Measurements from ENCODE around the gene PRIMA1.

PRIMA1 gene

GRCh38 chr14:93794756-93795155 is 6.5 kb upstream of the PRIMA1 start:
- DNase-seq (ENCODE audit: low spot score), result no peak

DNA sequence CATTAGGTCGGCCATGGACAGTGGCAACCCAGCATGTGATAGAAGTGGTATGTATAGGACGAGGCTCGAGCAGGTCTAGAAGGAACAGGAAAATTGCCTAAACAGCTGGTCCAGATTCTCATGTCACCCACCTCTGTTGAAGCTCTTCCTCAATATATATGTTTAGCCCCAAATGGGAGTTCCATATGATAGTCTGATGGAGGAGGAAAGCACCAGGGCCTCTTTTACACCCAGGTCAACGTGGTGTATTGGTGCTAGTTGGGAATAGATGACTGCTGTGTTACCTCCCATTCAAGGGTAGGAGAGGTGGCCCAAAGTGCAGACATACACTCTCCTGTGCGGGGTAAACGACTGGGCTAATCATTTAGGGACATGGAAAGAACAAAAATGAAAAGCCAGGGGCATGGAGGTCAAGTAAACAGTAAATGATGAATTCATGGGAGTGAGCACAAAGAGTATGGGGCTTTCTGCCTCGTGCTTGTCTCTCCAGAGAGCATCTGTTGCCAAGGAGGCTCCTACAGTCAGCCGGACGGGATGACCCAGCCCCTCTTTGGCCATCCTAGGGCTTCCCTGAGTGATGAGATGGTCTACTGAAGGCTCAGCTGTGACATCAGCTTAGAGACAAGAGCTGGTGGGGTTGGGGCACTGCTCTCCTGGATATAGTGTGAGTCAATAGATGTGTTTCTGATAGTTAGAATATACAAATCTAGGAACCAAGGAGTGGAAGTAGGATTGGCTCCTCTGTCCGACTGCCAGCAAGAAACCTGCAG is 5.5 kb upstream of the PRIMA1 start:
- no peak for DNase-seq (ENCODE audit: low spot score)

- no peak for DNase-seq (ENCODE audit: low spot score)
Observed at GRCh38 chr14:93792391-93792790, 4.1 kb upstream of the PRIMA1 start.

- DNase-seq (ENCODE audit: low spot score), result no peak
Observed at GRCh38 chr14:93790966-93791365, 2.7 kb upstream of the PRIMA1 start.

DNA sequence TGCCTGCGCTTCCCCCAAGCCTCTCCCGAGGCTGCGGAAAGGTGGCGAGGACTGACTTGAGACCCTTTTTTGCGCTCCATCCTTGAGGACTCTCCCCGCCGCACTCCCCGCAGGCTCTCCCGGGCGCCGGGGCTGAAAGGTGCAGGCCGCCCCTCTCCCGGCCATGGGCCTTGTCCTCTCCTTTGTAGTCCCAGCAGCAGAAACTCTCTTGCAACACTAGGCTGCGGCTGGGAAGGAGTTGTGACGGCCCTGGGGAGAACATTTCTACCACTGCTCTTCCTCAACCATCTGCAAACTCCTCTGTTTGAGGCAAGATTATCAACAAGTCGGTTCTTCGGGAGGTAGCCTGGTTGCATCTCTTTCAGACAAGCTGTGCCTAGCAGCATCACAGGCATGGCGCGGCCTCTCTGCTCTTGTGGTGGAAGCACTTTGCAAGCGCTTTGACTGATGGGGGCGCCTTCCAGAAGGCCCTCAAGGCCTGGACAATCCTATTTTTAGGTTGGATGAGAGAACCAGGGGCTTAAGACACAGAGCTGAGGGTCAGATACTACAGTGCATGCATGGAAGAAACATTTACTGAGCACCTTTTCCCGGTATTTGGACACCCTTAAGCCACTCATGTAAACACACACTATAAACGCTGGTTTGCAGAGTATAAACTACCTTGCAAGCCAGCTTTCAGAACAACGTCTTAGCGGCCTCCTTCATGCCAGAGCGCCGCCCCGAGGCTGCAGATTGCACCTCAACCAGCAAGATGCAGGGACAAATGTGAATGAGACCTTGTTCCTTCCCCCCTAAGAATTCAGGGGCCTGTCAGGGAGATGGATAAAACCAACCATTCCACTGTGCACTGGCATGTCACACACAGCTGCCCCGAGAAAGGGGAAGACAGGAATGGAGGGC is 1.2 kb upstream of the PRIMA1 start:
- no peak for DNase-seq (ENCODE audit: low spot score)

- no peak for DNase-seq (ENCODE audit: low spot score)
Observed at GRCh38 chr14:93788543-93789227, 400 bp upstream of the PRIMA1 start.

DNA sequence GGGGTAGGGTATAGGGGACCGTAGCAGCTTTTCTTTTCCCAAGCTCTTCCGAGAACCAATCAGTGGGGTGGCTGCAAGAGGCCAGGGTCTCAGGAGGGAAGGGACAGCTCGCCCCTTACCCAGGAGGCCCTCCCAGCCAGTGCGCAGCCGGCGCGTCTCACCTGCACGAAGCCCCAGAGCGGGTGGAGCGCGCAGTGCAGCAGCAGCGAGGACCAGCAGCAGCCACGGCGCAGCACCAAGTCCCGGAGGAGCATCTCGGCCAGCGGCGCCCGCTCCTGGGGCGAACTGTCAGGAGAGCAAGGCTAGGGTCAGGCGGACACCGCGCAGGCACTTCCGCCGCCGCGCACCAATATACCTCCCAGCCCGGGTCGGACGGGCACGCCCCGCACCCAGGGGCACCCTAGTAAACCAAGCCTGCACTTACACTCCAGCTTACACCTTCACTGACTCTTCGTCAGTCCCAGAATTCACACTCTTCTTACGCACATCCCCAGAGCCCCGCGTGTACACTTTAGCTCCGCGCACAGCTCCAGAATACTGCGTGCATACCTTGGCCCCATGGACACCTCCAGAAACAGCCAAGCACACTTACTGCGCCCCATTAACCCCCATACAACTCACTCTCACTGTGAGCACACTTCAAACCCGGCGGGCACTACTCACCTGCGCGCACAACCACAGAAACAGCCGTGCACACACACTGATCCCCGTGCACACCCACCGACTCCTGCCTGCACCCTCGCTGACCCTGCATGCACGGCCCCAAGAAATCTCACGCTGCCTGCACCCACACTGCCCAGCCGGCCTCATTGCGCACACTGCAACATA is 606 bp downstream of the PRIMA1 start:
- no peak for DNase-seq (ENCODE audit: low spot score)

GRCh38 chr14:93785423-93785822 is 2.9 kb downstream of the PRIMA1 start:
- no peak for DNase-seq (ENCODE audit: low spot score)

DNA sequence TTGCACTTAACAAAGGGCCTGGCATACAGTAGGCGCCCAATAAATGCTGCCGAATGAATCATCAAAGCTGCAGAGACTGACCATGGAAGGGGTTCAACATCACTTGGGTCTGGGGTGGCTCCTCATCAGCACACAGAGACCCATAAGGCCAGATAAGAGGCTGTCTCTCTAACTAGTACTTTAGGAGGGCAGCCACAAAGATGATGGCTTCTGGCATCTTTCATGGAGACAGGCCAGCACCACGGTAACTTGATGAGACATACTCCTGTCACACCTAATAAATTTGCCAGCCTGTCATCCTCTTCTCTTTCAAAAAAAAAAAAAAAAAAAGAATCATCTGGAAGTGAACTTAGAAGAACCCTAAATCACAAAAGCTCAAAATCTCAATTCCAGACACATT is 3.4 kb downstream of the PRIMA1 start:
- DNase-seq (ENCODE audit: low spot score), result no peak

DNA sequence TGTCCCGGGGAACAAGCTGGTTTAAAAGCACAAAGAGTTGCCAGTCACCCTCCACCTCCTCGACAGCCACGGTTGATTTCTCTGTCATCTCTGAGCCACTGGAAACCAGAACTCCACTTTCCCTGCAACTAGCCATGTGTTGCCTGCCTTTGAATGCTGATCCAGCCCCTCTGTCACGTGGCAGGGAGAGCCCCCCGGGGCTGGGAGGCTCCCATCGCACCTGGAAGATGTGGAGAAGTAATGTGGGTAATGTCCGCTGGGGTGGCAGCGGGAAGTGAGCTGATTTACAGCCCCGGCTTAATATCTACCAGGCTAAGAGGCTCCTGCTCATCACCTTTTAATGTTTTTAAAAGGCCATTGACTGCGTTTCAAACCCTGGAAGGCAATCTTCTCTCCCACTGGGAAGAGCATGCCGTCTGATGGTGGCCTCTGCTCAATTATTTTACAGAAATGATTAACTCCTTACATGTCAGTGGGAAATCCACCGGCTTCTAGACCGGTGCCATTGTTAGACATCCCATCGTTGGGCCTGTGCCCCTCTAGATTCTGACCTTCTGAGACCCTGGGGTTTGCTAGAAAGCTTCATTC is 7.4 kb downstream of the PRIMA1 start:
- DNase-seq (ENCODE audit: low spot score), result no peak

- no peak for DNase-seq (ENCODE audit: low spot score)
Observed at GRCh38 chr14:93778856-93779629, 9.2 kb downstream of the PRIMA1 start.

DNA sequence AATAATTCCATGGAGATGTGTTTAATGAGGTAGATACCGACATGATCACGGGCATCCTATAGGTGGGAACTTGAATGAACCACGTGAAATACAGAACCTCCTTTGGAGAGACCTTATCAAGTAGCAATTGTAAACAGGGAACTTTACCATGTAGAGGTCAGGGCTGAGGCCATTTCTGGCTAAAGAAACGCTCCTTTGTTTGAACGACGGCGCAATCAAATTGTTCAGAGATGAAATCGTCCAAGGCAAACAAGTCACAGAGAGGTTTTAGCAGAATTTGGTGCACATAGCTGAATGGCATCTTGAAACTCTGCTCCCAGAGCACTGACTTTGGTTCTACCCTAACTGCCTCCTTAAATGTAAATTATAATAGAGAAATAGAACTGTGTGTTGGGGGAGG is 9.8 kb downstream of the PRIMA1 start:
- no peak for DNase-seq (ENCODE audit: low spot score)

DNA sequence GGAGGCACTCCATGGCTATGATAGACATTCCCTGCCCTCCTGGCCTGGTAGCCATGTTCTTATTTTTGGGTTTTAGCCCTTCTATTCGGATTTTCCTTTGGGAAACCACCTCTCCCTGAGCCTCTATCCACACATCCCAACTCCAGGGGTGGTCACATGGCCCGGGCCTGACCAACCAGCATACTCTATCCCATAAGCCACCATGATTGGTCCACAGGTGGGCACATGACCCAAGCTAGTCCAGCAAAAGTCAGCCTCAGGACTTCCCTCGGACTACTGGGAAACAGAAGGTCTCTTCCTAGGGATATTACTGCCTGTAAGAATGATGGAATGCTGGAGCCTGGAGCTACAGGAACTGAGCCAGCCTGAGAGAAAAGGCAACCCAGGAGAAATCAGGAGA is 12.5 kb downstream of the PRIMA1 start:
- no peak for DNase-seq (ENCODE audit: low spot score)

GRCh38 chr14:93775158-93775557 is 13.1 kb downstream of the PRIMA1 start:
- no peak for DNase-seq (ENCODE audit: low spot score)

GRCh38 chr14:93772263-93772662 is 16.0 kb downstream of the PRIMA1 start:
- no peak for DNase-seq (ENCODE audit: low spot score)

DNA sequence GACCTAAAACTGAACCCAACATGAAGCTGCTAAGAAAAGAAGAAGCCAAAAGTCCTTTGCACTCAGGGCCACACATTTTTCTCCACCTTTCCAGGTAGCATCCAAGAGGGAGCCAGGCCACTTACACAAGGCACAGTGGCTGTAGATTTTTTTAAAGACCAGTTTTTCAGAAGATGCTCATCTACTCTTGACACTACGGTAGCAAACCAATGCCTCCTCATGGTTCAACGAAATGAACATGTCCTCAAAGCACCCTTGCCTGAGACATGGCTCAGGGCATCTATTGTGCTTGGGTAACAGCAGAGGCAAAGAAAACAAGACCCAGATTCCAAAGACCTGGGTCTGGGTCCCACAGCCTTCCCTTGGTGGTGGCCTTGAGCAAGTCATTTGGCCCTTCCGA is 22.3 kb downstream of the PRIMA1 start:
- DNase-seq (ENCODE audit: low spot score), result no peak

DNA sequence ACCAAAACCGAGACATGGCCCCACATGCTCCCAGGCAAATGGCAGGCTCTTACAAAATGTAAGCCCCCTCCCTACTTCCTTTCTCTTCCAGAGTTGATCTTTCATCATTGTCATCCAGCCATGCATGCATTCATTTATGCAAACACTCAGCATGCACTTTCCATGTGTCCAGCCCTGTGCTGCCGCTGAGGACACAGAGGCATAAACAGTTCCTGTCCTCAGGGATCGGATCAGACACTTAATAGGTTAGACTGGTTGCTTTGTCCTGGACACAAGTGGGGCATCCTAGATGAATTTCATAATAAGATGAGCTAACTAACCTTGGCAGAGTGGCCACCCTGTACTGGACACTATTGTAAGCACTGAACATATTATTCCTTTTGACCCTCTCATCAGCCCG is 23.1 kb downstream of the PRIMA1 start:
- no peak for DNase-seq (ENCODE audit: low spot score)

GRCh38 chr14:93764211-93764659 is 24.1 kb downstream of the PRIMA1 start:
- DNase-seq (ENCODE audit: low spot score), result no peak

- no peak for DNase-seq (ENCODE audit: low spot score)
Observed at GRCh38 chr14:93759719-93760307, 28.5 kb downstream of the PRIMA1 start.

GRCh38 chr14:93757206-93757605 is 31.1 kb downstream of the PRIMA1 start:
- no peak for DNase-seq (ENCODE audit: low spot score)

Data from NAMALWA (cell line).